Activated naive CD8-positive, alpha-beta T cell treated with anti-CD3 and anti-CD28 coated beads, Interleukin-2, amount 50 U/mL, for 24 hours (primary cell): ENCODE data around the gene TBC1D4.
"Not testable (repeated sequence)": the region's sequence is repeated elsewhere in the genome, so short reads cannot be mapped to it uniquely, and the experiment has no call there.

Experiments
- ATAC-seq: fragments of 150-1000 bp; cut with Tn5 transposase; one replicate; pipeline ENCODE4 v1.10.0; 2021
- DNase-seq: peaks from one replicate; pipeline ENCODE4 v3.0.0; 2021
- H3K27ac Mint-ChIP-seq: one replicate; pipeline ENCODE4 v1.8.0; 2021; ENCODE audit warnings: mild to moderate bottlenecking, mixed read lengths
- H3K27me3 Mint-ChIP-seq: one replicate; pipeline ENCODE4 v1.8.0; 2021; ENCODE audit warnings: mixed read lengths
- H3K36me3 Mint-ChIP-seq: one replicate; pipeline ENCODE4 v1.8.0; 2021; ENCODE audit warnings: low read depth, mixed read lengths
- H3K4me1 Mint-ChIP-seq: one replicate; pipeline ENCODE4 v1.8.0; 2021; ENCODE audit warnings: mixed read lengths
- H3K4me3 Mint-ChIP-seq: one replicate; pipeline ENCODE4 v1.8.0; 2021; ENCODE audit warnings: mild to moderate bottlenecking, moderate library complexity, mixed read lengths
- H3K9me3 Mint-ChIP-seq: one replicate; pipeline ENCODE4 v1.8.0; 2021; ENCODE audit warnings: mixed read lengths

Gene TBC1D4

DNA sequence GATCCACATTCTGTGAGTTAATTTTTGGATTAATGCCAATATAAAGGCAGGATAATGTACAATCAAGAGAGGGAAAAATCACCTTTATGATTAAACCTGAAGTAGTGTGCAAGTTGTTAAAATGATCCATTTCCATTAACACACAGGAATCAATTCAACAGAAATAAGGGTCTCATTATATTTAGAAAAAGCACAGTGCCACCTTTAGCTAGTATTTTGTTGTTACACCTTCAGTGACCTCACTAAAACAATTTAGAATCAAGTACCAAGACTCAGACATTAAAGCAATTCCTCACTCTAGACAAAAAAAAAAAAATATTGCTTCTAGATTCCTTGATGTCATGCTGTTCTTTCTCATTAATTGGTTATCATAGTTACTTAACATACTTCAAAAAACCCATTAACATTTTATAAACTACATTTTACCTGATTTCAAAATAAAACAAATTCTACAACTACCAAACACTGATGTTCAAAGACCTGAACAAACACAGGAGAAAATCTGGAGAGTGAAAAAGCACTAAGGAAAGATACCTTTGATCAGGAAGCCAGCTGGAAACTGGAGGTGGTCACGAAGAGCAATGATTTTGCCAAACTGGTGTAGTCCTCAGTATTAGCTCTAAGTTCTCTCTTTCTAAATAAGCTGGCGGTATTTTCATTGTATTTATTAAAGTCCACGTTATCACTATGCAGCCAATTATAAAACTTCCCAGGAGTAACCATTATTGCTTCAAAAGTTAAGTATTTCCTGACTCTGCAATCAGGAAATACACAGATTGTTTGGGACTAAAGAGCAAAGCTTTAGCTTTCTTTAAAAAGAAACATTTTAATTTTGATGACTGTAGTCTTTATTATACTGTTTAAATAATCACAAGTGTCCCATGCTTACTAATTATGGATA, 115.3 kb downstream of the TBC1D4 start:
- peaks cover 60% of the 10 kb centered on the region for H3K4me1 Mint-ChIP-seq
- peak overlapping the region; percentile 94 for H3K27ac Mint-ChIP-seq
- H3K36me3 Mint-ChIP-seq, result no peaks in the 10 kb centered on the region
- ATAC-seq (no peak), DNase-seq (no peak)
- peaks cover 2% of the 10 kb centered on the region for H3K27me3 Mint-ChIP-seq
- no peaks in the 10 kb centered on the region for H3K9me3 Mint-ChIP-seq
- H3K4me3 Mint-ChIP-seq, result peak overlapping the region; percentile 67

GRCh38 chr13:75365724-75366173, 116.2 kb downstream of the TBC1D4 start:
- DNase-seq, result no peak
- no peaks in the 10 kb centered on the region for H3K36me3 Mint-ChIP-seq
- no peaks in the 10 kb centered on the region for H3K9me3 Mint-ChIP-seq
- H3K4me1 Mint-ChIP-seq, result peaks cover 60% of the 10 kb centered on the region
- peak overlapping the region; percentile 94 for H3K27ac Mint-ChIP-seq
- peak; percentile 97 for ATAC-seq
- peaks cover 2% of the 10 kb centered on the region for H3K27me3 Mint-ChIP-seq
- peak overlapping the region; percentile 67 for H3K4me3 Mint-ChIP-seq

DNA sequence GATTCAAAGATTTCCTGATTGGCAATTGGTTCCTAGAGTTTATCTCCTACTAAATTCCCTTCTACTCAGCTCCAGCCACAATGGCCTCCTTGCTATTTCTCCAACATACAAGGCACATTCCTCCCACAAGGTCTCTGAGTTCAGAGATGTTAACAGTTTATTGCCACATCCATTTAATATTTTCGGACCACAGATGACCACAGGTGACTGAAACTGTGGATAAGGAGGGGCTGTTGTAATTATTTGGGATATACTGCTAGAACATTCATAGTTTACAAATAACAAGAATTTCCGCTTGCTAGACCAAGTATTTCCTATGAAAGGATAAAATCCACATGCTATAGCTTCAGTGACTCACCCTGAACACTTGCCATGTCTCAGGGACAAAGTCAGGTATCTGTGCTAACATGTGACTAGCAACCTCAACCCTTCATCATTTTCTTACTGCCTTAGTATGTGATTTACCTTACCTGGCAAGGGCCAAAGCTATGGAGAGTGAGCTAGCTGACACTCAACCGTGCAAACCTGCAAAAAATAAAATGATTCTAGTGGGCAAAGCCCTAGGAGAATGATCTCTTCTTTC, 117.7 kb downstream of the TBC1D4 start:
- no peak overlapping the region for H3K4me3 Mint-ChIP-seq
- ATAC-seq, result peak; percentile 45
- H3K36me3 Mint-ChIP-seq, result no peaks in the 10 kb centered on the region
- peak overlapping the region; percentile 71 for H3K27ac Mint-ChIP-seq
- H3K27me3 Mint-ChIP-seq, result peaks cover 2% of the 10 kb centered on the region
- H3K4me1 Mint-ChIP-seq, result peaks cover 69% of the 10 kb centered on the region
- DNase-seq, result no peak
- H3K9me3 Mint-ChIP-seq, result no peaks in the 10 kb centered on the region

DNA sequence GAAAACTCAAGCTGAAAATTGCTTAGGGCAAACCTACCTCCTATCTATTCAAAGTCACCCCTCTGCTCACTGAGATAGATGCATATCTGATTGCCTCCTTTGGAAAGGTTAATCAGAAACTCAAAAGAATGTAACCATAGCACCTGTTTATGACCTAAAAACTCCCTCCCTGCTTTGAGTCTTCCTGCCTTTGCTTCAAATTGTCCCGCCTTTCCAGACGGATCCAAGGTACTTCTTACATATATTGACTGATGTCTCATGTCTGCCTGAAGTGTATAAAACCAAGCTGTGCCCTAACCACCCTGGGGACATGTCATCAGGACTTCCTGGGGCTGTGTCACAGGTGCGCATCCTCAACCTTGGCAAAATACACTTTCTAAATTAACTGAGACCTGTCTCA, 118.6 kb downstream of the TBC1D4 start:
- Mint-ChIP-seq H3K9me3 (no peaks in the 10 kb centered on the region), H3K27ac (peak overlapping the region; percentile 71), H3K27me3 (no peaks in the 10 kb centered on the region), H3K36me3 (no peaks in the 10 kb centered on the region), H3K4me1 (peaks cover 68% of the 10 kb centered on the region), H3K4me3 (no peak overlapping the region)
- ATAC-seq (no peak), DNase-seq (no peak)

DNA sequence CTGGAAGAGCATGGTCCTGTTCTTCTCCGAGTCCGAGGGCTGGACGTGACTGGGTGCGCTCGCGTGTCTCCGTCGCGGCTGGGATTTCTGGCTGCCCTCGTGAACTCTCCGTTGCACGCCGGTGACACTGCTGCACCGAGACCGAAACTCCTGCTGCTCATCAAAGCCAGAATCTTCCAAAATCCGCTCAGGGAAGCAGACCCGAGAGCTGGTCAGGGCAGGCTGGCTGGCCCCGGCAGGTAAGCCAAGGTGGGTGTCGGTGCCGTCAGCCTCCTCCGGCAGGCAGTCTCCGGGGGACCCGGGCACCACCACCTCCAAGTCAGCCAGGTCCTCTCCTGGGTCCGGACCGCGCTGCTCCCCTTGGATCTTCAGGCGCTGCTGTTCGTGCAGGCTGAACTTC, 119.9 kb downstream of the TBC1D4 start:
- no peaks in the 10 kb centered on the region for H3K27me3 Mint-ChIP-seq
- DNase-seq, result no peak
- peaks cover 2% of the 10 kb centered on the region for H3K36me3 Mint-ChIP-seq
- H3K27ac Mint-ChIP-seq, result no peak overlapping the region
- H3K4me1 Mint-ChIP-seq, result peaks cover 70% of the 10 kb centered on the region
- no peak for ATAC-seq
- no peaks in the 10 kb centered on the region for H3K9me3 Mint-ChIP-seq
- H3K4me3 Mint-ChIP-seq, result no peak overlapping the region

DNA sequence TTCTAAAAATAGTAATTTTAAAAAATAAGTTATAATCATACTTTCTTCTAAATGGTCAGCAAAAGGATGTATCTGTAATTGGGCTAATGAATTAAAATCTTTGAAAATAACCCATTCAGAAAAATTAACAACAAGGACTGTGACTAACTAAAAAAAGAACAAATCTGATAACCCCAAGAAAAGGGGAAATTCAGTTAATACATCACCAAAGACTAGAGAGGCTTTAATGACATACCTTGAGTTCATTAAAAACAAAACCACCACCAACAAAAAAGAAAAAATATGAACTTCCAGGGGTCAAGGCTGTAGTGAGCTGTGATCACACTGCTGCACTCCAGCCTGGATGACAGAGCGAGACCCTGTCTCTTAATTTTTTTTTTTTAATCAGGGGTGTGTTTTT, 121.8 kb downstream of the TBC1D4 start:
- Mint-ChIP-seq H3K36me3 (peaks cover 2% of the 10 kb centered on the region), H3K9me3 (no peaks in the 10 kb centered on the region), H3K4me1 (peaks cover 61% of the 10 kb centered on the region)

DNA sequence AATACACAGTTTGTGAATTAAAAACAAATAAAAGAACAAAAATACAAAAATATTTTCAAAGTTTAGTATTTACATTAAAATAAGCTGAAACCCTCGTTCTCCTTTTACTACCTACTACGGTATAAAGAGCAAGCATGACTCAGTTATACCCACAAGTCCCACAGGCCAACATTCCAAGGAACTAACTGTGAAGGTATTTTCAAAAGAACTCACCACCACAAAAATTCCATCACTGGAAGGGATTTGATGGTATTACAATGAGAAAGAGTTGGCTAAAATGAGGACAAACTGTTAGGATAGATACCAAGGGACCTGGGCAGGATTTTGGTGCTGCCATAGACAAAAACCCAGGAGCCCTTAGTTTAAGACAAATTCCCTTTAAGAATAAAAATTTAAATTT, 122.7 kb downstream of the TBC1D4 start:
- DNase-seq (no peak), ATAC-seq (no peak)
- H3K27ac Mint-ChIP-seq, result no peak overlapping the region
- H3K36me3 Mint-ChIP-seq, result peaks cover 2% of the 10 kb centered on the region
- no peaks in the 10 kb centered on the region for H3K9me3 Mint-ChIP-seq
- no peaks in the 10 kb centered on the region for H3K27me3 Mint-ChIP-seq
- peaks cover 57% of the 10 kb centered on the region for H3K4me1 Mint-ChIP-seq
- H3K4me3 Mint-ChIP-seq, result no peak overlapping the region

More for the DNA sequence above, 121.8 kb downstream of the TBC1D4 start:
- no peak overlapping the region for H3K4me3 Mint-ChIP-seq
- no peak for ATAC-seq
- H3K27ac Mint-ChIP-seq, result no peak overlapping the region
- DNase-seq, result no peak
- no peaks in the 10 kb centered on the region for H3K27me3 Mint-ChIP-seq

DNA sequence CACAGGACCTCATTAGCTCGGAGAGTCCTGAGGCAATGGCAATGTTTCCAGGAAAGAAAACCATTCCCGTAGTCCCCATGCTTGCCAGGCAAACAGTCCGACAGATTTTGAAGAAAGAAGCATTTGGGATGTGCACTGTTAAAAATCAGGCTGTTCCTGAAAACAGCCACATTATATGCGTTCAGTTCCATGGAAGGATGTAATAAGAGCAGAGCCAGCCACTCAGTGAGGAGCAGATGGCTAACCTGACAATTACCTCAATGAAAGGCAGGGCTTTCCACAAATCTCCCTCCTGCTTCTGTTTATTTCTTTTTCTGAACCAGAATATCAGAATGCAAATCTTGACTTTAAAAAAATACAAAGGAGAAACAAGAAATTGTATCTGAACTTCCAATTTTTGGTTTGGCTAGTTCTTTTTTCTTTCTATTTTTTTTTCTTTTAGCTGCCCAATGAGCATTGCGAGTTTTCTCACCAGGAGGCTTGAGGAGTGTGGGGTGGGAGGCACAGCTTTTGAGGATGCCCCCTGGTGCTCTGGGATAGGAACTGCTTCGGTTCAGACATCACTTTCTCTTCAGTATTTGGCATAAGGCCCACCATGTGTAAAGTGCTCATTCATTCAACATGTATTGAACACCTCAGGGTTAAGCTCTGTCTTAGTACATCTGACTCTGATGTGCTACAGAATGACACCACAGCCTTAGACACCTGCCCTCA, 124.2 kb downstream of the TBC1D4 start:
- H3K27me3 Mint-ChIP-seq, result no peaks in the 10 kb centered on the region
- no peaks in the 10 kb centered on the region for H3K9me3 Mint-ChIP-seq
- DNase-seq (peak; percentile 59), ATAC-seq (peak; percentile 90)
- H3K4me1 Mint-ChIP-seq, result peaks cover 52% of the 10 kb centered on the region
- H3K27ac Mint-ChIP-seq, result peak overlapping the region; percentile 72
- no peak overlapping the region for H3K4me3 Mint-ChIP-seq
- H3K36me3 Mint-ChIP-seq, result peaks cover 2% of the 10 kb centered on the region

DNA sequence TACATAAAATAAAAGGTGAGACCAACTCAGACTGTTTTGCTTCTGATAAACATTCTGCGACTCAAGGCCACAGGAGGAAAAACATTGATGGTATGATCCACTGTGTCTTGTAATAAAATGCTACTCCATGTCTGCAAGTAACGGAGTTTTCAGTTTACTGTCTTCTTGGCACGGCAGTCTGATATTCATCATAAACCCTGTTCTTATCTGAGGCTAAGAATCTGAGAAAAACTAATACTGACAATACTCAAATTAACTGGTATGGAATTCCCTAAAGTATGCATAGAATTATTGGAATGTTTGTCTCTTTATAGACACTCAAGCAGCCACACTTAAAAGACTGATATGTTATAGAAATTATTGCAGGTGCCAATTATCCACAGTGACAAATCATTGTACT, 125.5 kb downstream of the TBC1D4 start:
- H3K27ac Mint-ChIP-seq, result no peak overlapping the region
- H3K4me1 Mint-ChIP-seq, result peaks cover 48% of the 10 kb centered on the region
- H3K36me3 Mint-ChIP-seq, result peaks cover 6% of the 10 kb centered on the region
- no peak overlapping the region for H3K4me3 Mint-ChIP-seq
- no peak for ATAC-seq
- no peak for DNase-seq
- H3K27me3 Mint-ChIP-seq, result no peaks in the 10 kb centered on the region
- H3K9me3 Mint-ChIP-seq, result peaks cover 5% of the 10 kb centered on the region

GRCh38 chr13:75355609-75356008, 126.4 kb downstream of the TBC1D4 start:
- no peak overlapping the region for H3K27ac Mint-ChIP-seq

GRCh38 chr13:75353781-75354193, 128.2 kb downstream of the TBC1D4 start:
- no peaks in the 10 kb centered on the region for H3K27me3 Mint-ChIP-seq
- peak overlapping the region; percentile 24 for H3K27ac Mint-ChIP-seq
- peaks cover 36% of the 10 kb centered on the region for H3K4me1 Mint-ChIP-seq
- H3K36me3 Mint-ChIP-seq, result peaks cover 6% of the 10 kb centered on the region
- no peak overlapping the region for H3K4me3 Mint-ChIP-seq
- DNase-seq (no peak), ATAC-seq (peak; percentile 80)
- peaks cover 5% of the 10 kb centered on the region for H3K9me3 Mint-ChIP-seq

More at GRCh38 chr13:75355609-75356008, 126.4 kb downstream of the TBC1D4 start:
- no peak for ATAC-seq
- Mint-ChIP-seq H3K27me3 (no peaks in the 10 kb centered on the region), H3K4me3 (no peak overlapping the region), H3K4me1 (peaks cover 48% of the 10 kb centered on the region), H3K36me3 (peaks cover 6% of the 10 kb centered on the region), H3K9me3 (peaks cover 5% of the 10 kb centered on the region)
- DNase-seq, result no peak

DNA sequence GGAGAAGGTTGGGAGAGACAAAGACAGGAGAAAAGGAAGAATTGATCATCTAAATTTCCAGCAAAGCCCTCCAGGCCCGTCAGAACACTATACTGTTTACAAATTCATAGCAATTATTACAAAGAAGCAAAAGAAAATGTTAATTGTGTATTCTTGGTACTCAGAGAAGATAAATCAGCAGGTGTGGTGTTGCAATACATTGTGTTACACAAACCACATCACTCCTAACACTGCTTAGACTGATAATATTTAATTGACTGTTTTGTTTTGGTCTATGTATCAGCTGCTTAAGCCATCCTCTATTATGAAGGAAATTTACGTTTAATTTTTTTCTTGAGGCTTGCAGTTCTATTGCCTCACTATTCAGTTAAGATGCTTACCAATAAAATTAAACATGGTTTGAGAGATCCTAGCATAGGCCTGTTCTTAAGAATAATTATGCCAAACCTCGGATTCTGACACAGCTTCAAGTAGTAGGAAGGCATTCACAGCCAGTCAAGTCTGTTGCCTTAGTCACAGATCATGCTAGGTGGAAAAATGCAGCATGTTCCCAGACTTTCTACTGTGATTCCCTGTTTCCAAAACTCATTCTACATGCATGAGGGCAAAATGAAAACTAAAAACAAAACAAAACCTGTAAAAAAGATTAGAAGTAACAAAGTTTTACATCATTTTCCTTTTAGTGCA, 129.2 kb downstream of the TBC1D4 start:
- DNase-seq, result no peak
- Mint-ChIP-seq H3K27me3 (no peaks in the 10 kb centered on the region), H3K36me3 (peaks cover 8% of the 10 kb centered on the region), H3K9me3 (peaks cover 5% of the 10 kb centered on the region), H3K4me3 (no peak overlapping the region), H3K27ac (no peak overlapping the region), H3K4me1 (peaks cover 31% of the 10 kb centered on the region)
- no peak for ATAC-seq

DNA sequence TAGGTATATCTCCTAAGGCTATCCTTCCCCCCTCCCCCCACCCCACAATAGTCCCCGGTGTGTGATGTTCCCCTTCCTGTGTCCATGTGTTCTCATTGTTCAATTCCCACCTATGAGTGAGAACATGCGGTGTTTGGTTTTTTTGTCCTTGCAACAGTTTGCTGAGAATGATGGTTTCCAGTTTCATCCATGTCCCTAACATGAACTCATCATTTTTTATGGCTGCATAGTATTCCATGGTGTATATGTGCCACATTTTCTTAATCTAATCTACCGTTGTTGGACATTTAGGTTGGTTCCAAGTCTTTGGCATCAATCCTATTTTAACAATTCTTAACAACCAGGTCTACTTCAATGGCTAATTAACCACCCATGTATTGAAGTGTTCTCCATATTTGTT, 130.4 kb downstream of the TBC1D4 start:
- not testable (repeated sequence) for DNase-seq, H3K36me3 Mint-ChIP-seq, H3K4me3 Mint-ChIP-seq, H3K27me3 Mint-ChIP-seq, H3K27ac Mint-ChIP-seq, ATAC-seq, H3K9me3 Mint-ChIP-seq
- peaks cover 31% of the 10 kb centered on the region for H3K4me1 Mint-ChIP-seq

GRCh38 chr13:75347925-75348324, 134.0 kb downstream of the TBC1D4 start:
- no peak for ATAC-seq
- Mint-ChIP-seq H3K27me3 (no peaks in the 10 kb centered on the region), H3K4me3 (no peak overlapping the region), H3K9me3 (peaks cover 5% of the 10 kb centered on the region), H3K4me1 (peaks cover 7% of the 10 kb centered on the region), H3K27ac (no peak overlapping the region), H3K36me3 (peaks cover 9% of the 10 kb centered on the region)
- DNase-seq, result no peak
